ENCODE results near the gene MPRIP. TPM values are rescaled to one million over a fixed set of nuclear protein-coding genes. Genes with fewer than 3 reads are reported as not detected.

Gene MPRIP
- total and polyA plus RNA-seq, 2 of the 13 experiments (the other 11 are each of a cell fraction or from before 2014, with no cell fraction given) = 50.2 to 52.4 TPM

GRCh38 chr17:17167986-17168385 lies 125.7 kb downstream of the MPRIP start:
- WGBS (ENCODE audit: low lambda C conversion rate) = 95% methylated on average over 4 of the region's 10 CpGs
- Histone ChIP-seq H2AFZ (ENCODE audit: low read length) (no peak overlapping the region), H3K36me3 (replicated peaks in 1 of 2; ENCODE audit: control insufficient read depth in 1 of 2, insufficient read depth in 2 of 2, low read length in 2 of 2) (peaks cover 13 to 52% of the 10 kb centered on the region in 2 experiments; a peak in 4 of 5 replicates), H3K9me3 (ENCODE audit: low read length) (no peaks in the 10 kb centered on the region), H3K27me3 (ENCODE audit: control insufficient read depth in 1 of 2, insufficient read depth in 2 of 2, low read length in 2 of 2) (no peaks in the 10 kb centered on the region), H3K79me2 (ENCODE audit: insufficient read depth, low read length) (no peaks in the 10 kb centered on the region), H4K20me1 (ENCODE audit: insufficient read depth, low read length) (no peaks in the 10 kb centered on the region), H3K27ac (ENCODE audit: extremely low read length, insufficient read depth, low read length) (no peak overlapping the region), H3K4me3 (replicated peaks in 1 of 3; ENCODE audit: insufficient read depth in 1 of 3, low read depth in 2 of 3, low read length in 3 of 3) (no peak overlapping the region), H3K4me1 (ENCODE audit: insufficient read depth, low read length) (no peaks in the 10 kb centered on the region), H3K4me2 (ENCODE audit: low read depth, low read length) (no peak overlapping the region), H3K9ac (ENCODE audit: insufficient read depth, low read depth, low read length) (no peak overlapping the region)
- CTCF ChIA-PET (ENCODE audit: low intra/inter-chr PET ratio, low total read pairs) = no interaction called here
- DNase-seq (ENCODE audit: low spot score) (no peak), FAIRE-seq (no peak), ATAC-seq (0 out of 3 replicates have a peak, but pooled peaks have one; percentile 25)
- no TSS peak for BruUV-seq (replicated peaks)
- POLR2A ChIA-PET = no interaction called here
- TF ChIP-seq, protein P1, sequence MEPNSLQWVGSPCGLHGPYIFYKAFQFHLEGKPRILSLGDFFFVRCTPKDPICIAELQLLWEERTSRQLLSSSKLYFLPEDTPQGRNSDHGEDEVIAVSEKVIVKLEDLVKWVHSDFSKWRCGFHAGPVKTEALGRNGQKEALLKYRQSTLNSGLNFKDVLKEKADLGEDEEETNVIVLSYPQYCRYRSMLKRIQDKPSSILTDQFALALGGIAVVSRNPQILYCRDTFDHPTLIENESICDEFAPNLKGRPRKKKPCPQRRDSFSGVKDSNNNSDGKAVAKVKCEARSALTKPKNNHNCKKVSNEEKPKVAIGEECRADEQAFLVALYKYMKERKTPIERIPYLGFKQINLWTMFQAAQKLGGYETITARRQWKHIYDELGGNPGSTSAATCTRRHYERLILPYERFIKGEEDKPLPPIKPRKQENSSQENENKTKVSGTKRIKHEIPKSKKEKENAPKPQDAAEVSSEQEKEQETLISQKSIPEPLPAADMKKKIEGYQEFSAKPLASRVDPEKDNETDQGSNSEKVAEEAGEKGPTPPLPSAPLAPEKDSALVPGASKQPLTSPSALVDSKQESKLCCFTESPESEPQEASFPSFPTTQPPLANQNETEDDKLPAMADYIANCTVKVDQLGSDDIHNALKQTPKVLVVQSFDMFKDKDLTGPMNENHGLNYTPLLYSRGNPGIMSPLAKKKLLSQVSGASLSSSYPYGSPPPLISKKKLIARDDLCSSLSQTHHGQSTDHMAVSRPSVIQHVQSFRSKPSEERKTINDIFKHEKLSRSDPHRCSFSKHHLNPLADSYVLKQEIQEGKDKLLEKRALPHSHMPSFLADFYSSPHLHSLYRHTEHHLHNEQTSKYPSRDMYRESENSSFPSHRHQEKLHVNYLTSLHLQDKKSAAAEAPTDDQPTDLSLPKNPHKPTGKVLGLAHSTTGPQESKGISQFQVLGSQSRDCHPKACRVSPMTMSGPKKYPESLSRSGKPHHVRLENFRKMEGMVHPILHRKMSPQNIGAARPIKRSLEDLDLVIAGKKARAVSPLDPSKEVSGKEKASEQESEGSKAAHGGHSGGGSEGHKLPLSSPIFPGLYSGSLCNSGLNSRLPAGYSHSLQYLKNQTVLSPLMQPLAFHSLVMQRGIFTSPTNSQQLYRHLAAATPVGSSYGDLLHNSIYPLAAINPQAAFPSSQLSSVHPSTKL (CRISPR knock-in tag; IDR thresholded peaks at IDR 0.05) = no peak
- TF ChIP-seq KAT2B (IDR thresholded peaks at IDR 0.05; ENCODE audit: borderline replicate concordance, low read depth, low read length) = no peak
- TF ChIP-seq ZNF232 (CRISPR knock-in tag; IDR thresholded peaks at IDR 0.05; ENCODE audit: borderline replicate concordance) = no peak
- TF ChIP-seq HHEX (CRISPR knock-in tag; IDR thresholded peaks at IDR 0.05) = no peak
- no peak for TF ChIP-seq SOX5 (CRISPR knock-in tag; IDR thresholded peaks at IDR 0.05; ENCODE audit: borderline replicate concordance)
- no peak for TF ChIP-seq ZNF556 (CRISPR knock-in tag; IDR thresholded peaks at IDR 0.05; ENCODE audit: borderline replicate concordance)
- TF ChIP-seq, protein P2, sequence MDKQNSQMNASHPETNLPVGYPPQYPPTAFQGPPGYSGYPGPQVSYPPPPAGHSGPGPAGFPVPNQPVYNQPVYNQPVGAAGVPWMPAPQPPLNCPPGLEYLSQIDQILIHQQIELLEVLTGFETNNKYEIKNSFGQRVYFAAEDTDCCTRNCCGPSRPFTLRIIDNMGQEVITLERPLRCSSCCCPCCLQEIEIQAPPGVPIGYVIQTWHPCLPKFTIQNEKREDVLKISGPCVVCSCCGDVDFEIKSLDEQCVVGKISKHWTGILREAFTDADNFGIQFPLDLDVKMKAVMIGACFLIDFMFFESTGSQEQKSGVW (CRISPR knock-in tag; IDR thresholded peaks at IDR 0.05; ENCODE audit: borderline replicate concordance) = no peak
- no peak for TF ChIP-seq ZNF460 (CRISPR knock-in tag; IDR thresholded peaks at IDR 0.05; ENCODE audit: borderline replicate concordance)
- TF ChIP-seq, protein P3, sequence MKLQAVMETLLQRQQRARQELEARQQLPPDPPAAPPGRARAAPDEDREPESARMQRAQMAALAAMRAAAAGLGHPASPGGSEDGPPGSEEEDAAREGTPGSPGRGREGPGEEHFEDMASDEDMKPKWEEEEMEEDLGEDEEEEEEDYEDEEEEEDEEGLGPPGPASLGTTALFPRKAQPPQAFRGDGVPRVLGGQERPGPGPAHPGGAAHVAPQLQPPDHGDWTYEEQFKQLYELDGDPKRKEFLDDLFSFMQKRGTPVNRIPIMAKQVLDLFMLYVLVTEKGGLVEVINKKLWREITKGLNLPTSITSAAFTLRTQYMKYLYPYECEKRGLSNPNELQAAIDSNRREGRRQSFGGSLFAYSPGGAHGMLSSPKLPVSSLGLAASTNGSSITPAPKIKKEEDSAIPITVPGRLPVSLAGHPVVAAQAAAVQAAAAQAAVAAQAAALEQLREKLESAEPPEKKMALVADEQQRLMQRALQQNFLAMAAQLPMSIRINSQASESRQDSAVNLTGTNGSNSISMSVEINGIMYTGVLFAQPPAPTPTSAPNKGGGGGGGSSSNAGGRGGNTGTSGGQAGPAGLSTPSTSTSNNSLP (IDR thresholded peaks at IDR 0.05; ENCODE audit: low read depth, low read length) = no peak
- no peak for TF ChIP-seq ZNF724P (CRISPR knock-in tag; IDR thresholded peaks at IDR 0.05; ENCODE audit: borderline replicate concordance)
- no peak for TF ChIP-seq TERF1 (CRISPR knock-in tag; IDR thresholded peaks at IDR 0.05)
- in situ Hi-C loops (cut with HindIII; ENCODE audit: extremely low pct_ligation_motif_present, low pct_unique_long_range_greater_than_20kb) (no loop called here), intact Hi-C loops (cut with micrococcal nuclease; ENCODE audit: unreplicated experiment) (no loop called here)
